SK-N-MC (cell line): ENCODE data around the gene VANGL2.

Experiments
- EZH2 ChIP-seq: fragments of 200-600 bp; sonication (generic); IDR thresholded peaks from one replicate; pipeline ENCODE4 v1.6.1; 2017; ENCODE audit warnings: antibody characterized with exemption
- FOXP2 ChIP-seq: optimal IDR thresholded peaks from 2 replicates; pipeline ENCODE3; 2011; ENCODE audit warnings: mild to moderate bottlenecking, moderate library complexity; ENCODE audit not compliant: insufficient read depth; ENCODE audit errors: extremely low read length, control extremely low read depth
- POLR2AphosphoS5 ChIP-seq: IDR thresholded peaks from 2 replicates; pipeline ENCODE4 v1.6.1; 2012; ENCODE audit warnings: mild to moderate bottlenecking, low read depth, low read length, borderline replicate concordance

DNA sequence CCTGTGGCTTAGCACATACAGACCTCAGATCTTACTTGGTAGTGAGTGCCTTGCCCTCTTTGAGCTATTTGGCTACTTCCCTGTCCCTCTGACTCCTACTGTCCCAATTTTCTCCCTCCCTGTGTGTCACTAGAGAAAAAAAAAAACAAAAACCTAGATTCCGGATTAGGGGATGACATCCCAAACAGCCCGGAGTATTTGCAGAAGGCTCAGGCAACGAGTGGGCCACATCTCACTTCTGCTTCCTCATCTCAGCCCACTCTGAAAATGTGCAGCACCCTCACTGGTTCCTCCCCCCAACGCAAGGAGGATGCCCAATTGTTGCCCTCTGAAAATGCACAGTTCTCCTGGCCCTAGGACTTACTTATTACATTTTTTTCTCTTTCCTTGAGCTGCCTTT lies 28.6 kb upstream of the VANGL2 start:
- TF ChIP-seq POLR2AphosphoS5 (no peak), EZH2 (no peak), FOXP2 (no peak)
